GM23248 (cell line): Measurements from ENCODE around the gene DLD. TPM values are rescaled to one million over a fixed set of nuclear protein-coding genes. Genes with fewer than 3 reads are reported as not detected.

Source experiments
- DNase-seq: peaks from one replicate; pipeline ENCODE4 v3.0.0-alpha.2; 2015
- H2AFZ ChIP-seq: fragments of 200-600 bp; sonication (generic); 2 replicates; pipeline ENCODE4 v1.6.1; 2016; ENCODE audit warnings: antibody characterized with exemption
- H3F3A ChIP-seq: fragments of 200-600 bp; sonication (generic); 2 replicates; pipeline ENCODE4 v1.6.1; 2016; ENCODE audit warnings: mild to moderate bottlenecking, antibody characterized with exemption, mixed run types; ENCODE audit not compliant: insufficient read depth
- H3K27ac ChIP-seq: fragments of 200-600 bp; sonication (generic); 2 replicates; pipeline ENCODE4 v1.5.1; 2016; ENCODE audit warnings: mild to moderate bottlenecking
- H3K27me3 ChIP-seq: fragments of 200-600 bp; sonication (generic); replicated peaks from 2 replicates; pipeline ENCODE4 v1.6.1; 2016; ENCODE audit warnings: mild to moderate bottlenecking; ENCODE audit not compliant: insufficient read depth
- H3K36me3 ChIP-seq: fragments of 200-600 bp; sonication (generic); 2 replicates; pipeline ENCODE4 v1.6.1; 2016; ENCODE audit warnings: low read depth, mild to moderate bottlenecking
- H3K4me1 ChIP-seq: fragments of 200-600 bp; sonication (generic); 2 replicates; pipeline ENCODE4 v1.6.1; 2016; ENCODE audit warnings: mild to moderate bottlenecking; ENCODE audit not compliant: insufficient read depth
- H3K4me2 ChIP-seq: fragments of 200-600 bp; sonication (generic); one replicate; pipeline ENCODE4 v1.6.1; 2016; ENCODE audit warnings: mild to moderate bottlenecking; ENCODE audit not compliant: unreplicated experiment
- H3K4me3 ChIP-seq: fragments of 200-600 bp; sonication (generic); 2 replicates; pipeline ENCODE4 v1.5.1; 2016; ENCODE audit warnings: mild to moderate bottlenecking
- H3K79me2 ChIP-seq: fragments of 200-600 bp; sonication (generic); 2 replicates; pipeline ENCODE4 v1.6.1; 2016; ENCODE audit warnings: mild to moderate bottlenecking; ENCODE audit not compliant: insufficient read depth
- H3K9ac ChIP-seq: fragments of 200-600 bp; sonication (generic); 2 replicates; pipeline ENCODE4 v1.6.1; 2016; ENCODE audit warnings: mild to moderate bottlenecking
- H3K9me2 ChIP-seq: fragments of 200-600 bp; sonication (generic); 2 replicates; pipeline ENCODE4 v1.6.1; 2016; ENCODE audit warnings: mixed run types, mild to moderate bottlenecking, moderate library complexity; ENCODE audit not compliant: insufficient read depth
- H3K9me3 ChIP-seq: fragments of 200-600 bp; sonication (generic); one replicate; pipeline ENCODE4 v1.6.1; 2017; ENCODE audit warnings: low read depth
- H4K20me1 ChIP-seq: fragments of 200-600 bp; sonication (generic); 2 replicates; pipeline ENCODE4 v1.6.0; 2016; ENCODE audit not compliant: insufficient read depth
- EZH2 ChIP-seq: fragments of 200-600 bp; sonication (generic); IDR thresholded peaks from 2 replicates; pipeline ENCODE4 v1.6.1; 2018; ENCODE audit warnings: antibody characterized with exemption, mild to moderate bottlenecking; ENCODE audit not compliant: insufficient read depth, poor library complexity, severe bottlenecking
- EZH2phosphoT487 ChIP-seq: fragments of 200-600 bp; sonication (generic); IDR thresholded peaks from 2 replicates; pipeline ENCODE4 v1.6.1; 2018; ENCODE audit warnings: antibody characterized with exemption, moderate library complexity, mild to moderate bottlenecking, low read depth; ENCODE audit not compliant: insufficient read depth
- WGBS, 2 experiments: methylation state at CpG; one replicate each; pipeline ENCODE4 v1.1.6; 2015 to 2017; ENCODE audit warnings: low lambda C conversion rate in 2 of 2, low coverage in 1 of 2; ENCODE audit errors: missing lambda C conversion rate in 2 of 2; 5-methylcytosine and 5-hydroxymethylcytosine counted together
- in situ Hi-C: fragments of 300-500 bp; cut with MboI; formaldehyde crosslinking; loops from 2 replicates; pipeline ENCODE4 v1.15.0; 2020
- polyA plus RNA-seq: library from polyadenylated mRNA; unstranded; fragments of >200 nt; fragmentation: Nextera tagmentation; extraction: Ambion mirVana; gene quantifications from 2 replicates; pipeline ENCODE4 v1.2.1, GENCODE V29; 2016
- total RNA-seq: library from RNA; depleted of rRNA; stranded (reverse); fragments of >200 nt; shearing (Covaris generic); gene quantifications from 2 replicates; pipeline ENCODE4 v1.2.3, GENCODE V29; 2014

The DLD gene
- total and polyA plus RNA-seq, 2 experiments from 2014 or later = 80.1 to 97.1 TPM

DNA sequence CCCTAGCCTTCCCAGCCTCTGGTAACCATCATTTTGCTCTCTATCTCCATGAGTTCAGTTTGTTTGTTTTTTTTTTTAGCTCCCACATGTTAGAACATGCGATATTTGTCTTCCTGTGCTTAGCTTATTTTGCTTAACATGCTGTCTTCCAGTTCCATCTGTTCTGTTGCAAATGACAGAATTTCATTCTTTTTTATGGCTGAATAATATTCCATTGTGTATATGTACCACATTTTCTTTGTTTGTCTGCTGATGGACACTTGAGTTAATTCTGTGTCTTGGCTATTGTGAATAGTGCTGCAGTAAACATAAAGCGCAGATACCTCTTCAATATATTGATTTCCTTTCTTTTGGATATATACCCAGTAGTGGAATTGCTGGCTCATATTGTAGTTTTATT, 21.0 kb downstream of the DLD start:
- TF ChIP-seq EZH2 = no peak
- TF ChIP-seq EZH2phosphoT487 = no peak
- no peaks in the 10 kb centered on the region for H3K27me3 ChIP-seq
- no peak overlapping the region for H3K9ac ChIP-seq
- no peak for DNase-seq
- in situ Hi-C loops = no loop called here
- H3K36me3 ChIP-seq = peaks cover 56% of the 10 kb centered on the region
- H3F3A ChIP-seq = peaks cover 22% of the 10 kb centered on the region; the same call in 1 of the 2 replicates
- no peak overlapping the region for H2AFZ ChIP-seq
- WGBS, 2 experiments = 50 to 52% methylated on average over 2 of the region's 2 CpGs
- H3K79me2 ChIP-seq = peaks cover 43% of the 10 kb centered on the region
- H4K20me1 ChIP-seq = no peaks in the 10 kb centered on the region
- no peak overlapping the region for H3K4me3 ChIP-seq
- peaks cover 12% of the 10 kb centered on the region for H3K4me1 ChIP-seq
- H3K4me2 ChIP-seq = no peak overlapping the region
- H3K27ac ChIP-seq = no peak overlapping the region
- no peaks in the 10 kb centered on the region for H3K9me3 ChIP-seq
- no peaks in the 10 kb centered on the region for H3K9me2 ChIP-seq

DNA sequence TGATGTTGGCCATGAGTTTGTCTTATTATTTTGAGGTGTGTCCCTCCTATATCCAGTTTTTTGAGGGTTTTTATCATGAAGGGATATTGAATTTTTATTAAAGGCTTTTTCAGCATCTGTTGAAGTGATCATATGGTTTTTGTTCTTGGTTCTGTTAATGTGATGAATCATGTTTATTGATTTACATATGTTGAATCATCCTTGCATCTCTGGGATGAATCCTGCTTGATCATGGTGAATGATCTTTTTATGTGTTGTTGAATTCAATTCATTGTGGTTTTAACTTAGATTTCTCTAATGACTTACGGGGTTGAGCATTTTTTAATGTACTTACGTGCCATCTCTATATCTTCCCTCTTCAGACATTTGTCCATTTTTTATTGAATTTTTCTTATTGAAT, 22.9 kb downstream of the DLD start:
- peaks cover 43% of the 10 kb centered on the region for H3K79me2 ChIP-seq
- no peaks in the 10 kb centered on the region for H4K20me1 ChIP-seq
- no peaks in the 10 kb centered on the region for H3K27me3 ChIP-seq
- no peak overlapping the region for H2AFZ ChIP-seq
- peaks cover 37% of the 10 kb centered on the region; the same call in 1 of the 2 replicates for H3F3A ChIP-seq
- peaks cover 15% of the 10 kb centered on the region for H3K4me1 ChIP-seq
- H3K4me3 ChIP-seq = no peak overlapping the region
- H3K9ac ChIP-seq = no peak overlapping the region
- H3K36me3 ChIP-seq = peaks cover 63% of the 10 kb centered on the region
- H3K27ac ChIP-seq = 0 out of 2 replicates have a peak overlapping the region, but pooled peaks have one; percentile 3
- no peaks in the 10 kb centered on the region for H3K9me3 ChIP-seq
- no peaks in the 10 kb centered on the region for H3K9me2 ChIP-seq
- H3K4me2 ChIP-seq = no peak overlapping the region
- WGBS, 2 experiments = 68 to 71% methylated on average over 2 of the region's 2 CpGs
- in situ Hi-C loops = no loop called here
- peak; percentile 32 for DNase-seq
- TF ChIP-seq EZH2phosphoT487 (no peak), EZH2 (no peak)

- no peak overlapping the region for H3K27ac ChIP-seq
Observed at GRCh38 chr7:107914831-107915230, 23.8 kb downstream of the DLD start.

DNA sequence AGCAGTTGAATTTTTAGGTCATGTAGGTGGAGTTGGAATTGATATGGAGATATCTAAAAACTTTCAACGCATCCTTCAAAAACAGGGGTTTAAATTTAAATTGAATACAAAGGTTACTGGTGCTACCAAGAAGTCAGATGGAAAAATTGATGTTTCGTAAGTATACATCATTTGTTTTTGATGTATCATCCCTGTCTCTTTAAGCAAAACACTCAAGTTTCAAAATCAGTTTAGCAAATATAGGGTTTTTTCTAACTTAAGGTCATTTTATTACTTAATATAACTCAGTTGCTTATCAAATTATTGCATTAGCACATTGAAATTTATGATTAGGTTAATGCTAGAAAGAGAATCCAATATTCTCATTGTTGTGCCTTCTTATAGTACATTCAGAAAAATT, 24.6 kb downstream of the DLD start:
- in situ Hi-C loops = no loop called here
- Histone ChIP-seq H3K9me2 (no peaks in the 10 kb centered on the region), H3K4me3 (no peak overlapping the region), H3K79me2 (peaks cover 46% of the 10 kb centered on the region), H3K4me2 (no peak overlapping the region), H3K4me1 (peaks cover 15% of the 10 kb centered on the region), H2AFZ (no peak overlapping the region), H4K20me1 (no peaks in the 10 kb centered on the region), H3K36me3 (peaks cover 60% of the 10 kb centered on the region), H3F3A (peaks cover 46% of the 10 kb centered on the region; the same call in 1 of the 2 replicates), H3K27me3 (no peaks in the 10 kb centered on the region), H3K9ac (no peak overlapping the region), H3K9me3 (no peaks in the 10 kb centered on the region), H3K27ac (no peak overlapping the region)
- TF ChIP-seq EZH2phosphoT487 (no peak), EZH2 (no peak)
- DNase-seq = no peak
- 93 to 95% methylated on average over 2 of the region's 2 CpGs for WGBS, 2 experiments

More at GRCh38 chr7:107914831-107915230, 23.8 kb downstream of the DLD start:
- H3F3A ChIP-seq = peaks cover 41% of the 10 kb centered on the region; the same call in 1 of the 2 replicates
- TF ChIP-seq EZH2phosphoT487 (no peak), EZH2 (no peak)
- DNase-seq = no peak
- H2AFZ ChIP-seq = no peak overlapping the region
- H3K9me3 ChIP-seq = no peaks in the 10 kb centered on the region
- no peak overlapping the region for H3K4me2 ChIP-seq
- H3K4me1 ChIP-seq = peaks cover 15% of the 10 kb centered on the region
- peaks cover 43% of the 10 kb centered on the region for H3K79me2 ChIP-seq
- in situ Hi-C loops = no loop called here
- H3K9me2 ChIP-seq = no peaks in the 10 kb centered on the region
- H3K9ac ChIP-seq = no peak overlapping the region
- no peaks in the 10 kb centered on the region for H3K27me3 ChIP-seq
- H4K20me1 ChIP-seq = no peaks in the 10 kb centered on the region
- H3K36me3 ChIP-seq = peaks cover 63% of the 10 kb centered on the region
- 47 to 63% methylated on average over 1 of the region's 1 CpG for WGBS, 2 experiments
- H3K4me3 ChIP-seq = no peak overlapping the region
